Mucosa of stomach (tissue), 1 donor: Measurements from ENCODE around the gene SCPEP1.

ENCODE experiments used
- H3K27me3 ChIP-seq: one replicate; pipeline ENCODE4 v1.7.0; 2013; ENCODE audit warnings: mild to moderate bottlenecking, low read length; ENCODE audit not compliant: control insufficient read depth, insufficient read depth
- H3K36me3 ChIP-seq: one replicate; pipeline ENCODE4 v1.7.0; 2013; ENCODE audit warnings: low read length; ENCODE audit not compliant: control insufficient read depth, insufficient read depth
- H3K4me1 ChIP-seq: one replicate; pipeline ENCODE4 v1.7.0; 2013; ENCODE audit warnings: mild to moderate bottlenecking, low read length; ENCODE audit not compliant: control insufficient read depth, insufficient read depth
- H3K4me3 ChIP-seq: one replicate; pipeline ENCODE4 v1.7.0; 2013; ENCODE audit warnings: low read length
- H3K9ac ChIP-seq: one replicate; pipeline ENCODE4 v1.7.0; 2013; ENCODE audit warnings: mild to moderate bottlenecking, low read length, moderate library complexity
- H3K9me3 ChIP-seq: one replicate; pipeline ENCODE4 v1.7.0; 2013; ENCODE audit warnings: mild to moderate bottlenecking, low read length, moderate library complexity; ENCODE audit not compliant: control insufficient read depth
- donor health status: Pancreatic carcinoma.

SCPEP1 gene

DNA sequence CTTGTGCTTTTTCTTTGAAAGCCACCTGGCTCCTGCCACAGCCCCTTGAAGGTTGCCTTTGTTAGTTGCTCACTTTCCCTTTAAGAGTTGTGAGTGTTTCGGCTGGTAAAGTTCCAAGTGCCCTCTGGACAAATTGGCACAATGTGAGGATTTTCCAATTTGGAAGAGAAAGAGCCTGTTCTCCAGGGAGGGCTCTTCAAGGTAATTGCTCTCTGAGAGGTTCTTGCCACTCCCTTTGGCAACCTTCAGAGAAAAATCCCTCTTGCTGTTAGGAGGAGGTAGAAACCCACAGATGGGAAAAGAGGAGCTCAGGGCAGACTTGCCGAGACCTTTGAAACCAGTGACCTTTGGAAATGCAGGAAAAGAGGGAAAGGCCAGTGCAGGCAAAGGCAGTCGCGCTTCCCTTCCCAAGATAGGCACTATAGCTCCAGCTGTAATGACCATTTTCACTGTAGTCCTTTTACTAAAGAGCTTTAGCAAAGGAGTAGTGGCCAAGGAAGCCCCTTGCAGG, 58.1 kb downstream of the SCPEP1 start:
- H3K4me3 ChIP-seq, result peak overlapping the region; percentile 35
- no peaks in the 10 kb centered on the region for H3K36me3 ChIP-seq
- H3K27me3 ChIP-seq, result no peaks in the 10 kb centered on the region
- peaks cover 29% of the 10 kb centered on the region for H3K4me1 ChIP-seq
- peak overlapping the region; percentile 41 for H3K9ac ChIP-seq
- no peaks in the 10 kb centered on the region for H3K9me3 ChIP-seq

GRCh38 chr17:57037411-57037810, 59.5 kb downstream of the SCPEP1 start:
- H3K27me3 ChIP-seq, result no peaks in the 10 kb centered on the region
- H3K9me3 ChIP-seq, result no peaks in the 10 kb centered on the region
- H3K4me3 ChIP-seq, result no peak overlapping the region
- H3K36me3 ChIP-seq, result no peaks in the 10 kb centered on the region
- no peak overlapping the region for H3K9ac ChIP-seq
- H3K4me1 ChIP-seq, result peaks cover 29% of the 10 kb centered on the region

GRCh38 chr17:57038486-57038885, 60.6 kb downstream of the SCPEP1 start:
- Histone ChIP-seq H3K27me3 (peaks cover 6% of the 10 kb centered on the region), H3K9ac (no peak overlapping the region), H3K4me1 (peaks cover 29% of the 10 kb centered on the region), H3K36me3 (no peaks in the 10 kb centered on the region), H3K9me3 (no peaks in the 10 kb centered on the region), H3K4me3 (no peak overlapping the region)

DNA sequence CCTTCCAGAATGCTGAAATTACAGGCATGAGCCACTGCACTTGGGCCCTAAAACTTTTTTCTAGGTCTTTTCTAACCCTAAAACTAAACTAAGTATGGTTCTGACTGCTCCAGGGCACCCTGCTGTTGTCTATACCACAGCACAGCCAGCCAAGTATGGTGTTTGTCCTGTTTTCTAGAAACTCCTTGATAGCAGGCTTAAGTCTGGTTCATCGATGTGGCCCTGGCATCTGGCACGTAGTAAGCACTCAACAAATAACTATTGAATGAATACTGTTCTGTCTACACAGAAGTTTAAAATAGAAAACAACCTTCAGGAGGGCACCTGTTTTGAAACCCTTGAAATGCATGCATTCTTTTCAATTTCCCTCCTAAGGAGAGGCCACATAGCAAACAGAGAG, 62.6 kb downstream of the SCPEP1 start:
- H3K9me3 ChIP-seq, result no peaks in the 10 kb centered on the region
- H3K27me3 ChIP-seq, result peaks cover 17% of the 10 kb centered on the region
- H3K4me1 ChIP-seq, result peaks cover 26% of the 10 kb centered on the region
- no peak overlapping the region for H3K4me3 ChIP-seq
- H3K36me3 ChIP-seq, result no peaks in the 10 kb centered on the region
- H3K9ac ChIP-seq, result no peak overlapping the region

GRCh38 chr17:57043276-57043675, 65.3 kb downstream of the SCPEP1 start:
- no peaks in the 10 kb centered on the region for H3K36me3 ChIP-seq
- H3K9me3 ChIP-seq, result no peaks in the 10 kb centered on the region
- H3K9ac ChIP-seq, result no peak overlapping the region
- peaks cover 9% of the 10 kb centered on the region for H3K4me1 ChIP-seq
- H3K4me3 ChIP-seq, result no peak overlapping the region
- peaks cover 23% of the 10 kb centered on the region for H3K27me3 ChIP-seq

DNA sequence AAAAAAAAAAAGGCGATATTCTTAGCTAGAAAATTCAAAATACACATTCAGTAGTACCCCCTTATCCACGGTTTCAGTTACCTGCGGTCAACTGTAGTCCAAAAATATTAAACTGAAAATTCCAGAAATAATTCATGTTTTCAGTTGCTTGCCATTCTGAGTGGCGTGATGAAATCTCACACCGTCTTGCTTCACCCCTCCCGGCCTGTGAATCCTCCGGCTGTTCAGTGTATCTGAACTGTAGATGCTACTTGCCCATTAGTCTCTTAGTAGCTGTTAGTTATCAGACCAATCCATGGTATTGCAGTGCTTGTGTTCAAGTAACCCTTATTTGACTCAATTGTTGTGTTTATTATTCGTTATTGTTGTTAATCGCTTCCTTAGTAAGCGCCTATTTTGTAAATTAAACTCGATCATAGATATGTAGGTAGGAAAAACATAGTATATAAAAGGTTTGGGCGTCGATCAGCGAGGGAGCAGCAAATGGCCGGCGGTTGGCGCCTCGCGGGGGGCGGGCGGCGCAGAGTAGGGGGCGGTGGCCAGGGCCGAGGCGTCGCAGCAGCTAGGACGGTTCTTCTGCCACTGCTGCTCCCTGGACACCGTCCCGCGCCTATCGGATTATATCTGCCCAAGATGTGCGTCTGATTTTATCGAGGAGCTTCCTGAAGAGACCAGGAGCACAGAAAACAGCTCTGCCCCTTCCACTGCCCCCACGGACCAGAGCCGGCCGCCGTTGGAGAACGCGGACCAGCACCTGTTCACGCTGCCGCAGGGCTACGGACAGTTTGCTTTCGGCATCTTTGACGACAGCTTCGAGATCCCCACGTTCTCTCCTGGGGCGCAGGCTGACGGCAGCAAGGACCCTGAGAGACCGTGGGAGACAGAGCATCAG, 67.3 kb downstream of the SCPEP1 start:
- Histone ChIP-seq H3K9ac (no peak overlapping the region), H3K36me3 (no peaks in the 10 kb centered on the region), H3K27me3 (peaks cover 23% of the 10 kb centered on the region), H3K4me1 (peaks cover 9% of the 10 kb centered on the region), H3K4me3 (peak overlapping the region; percentile 28), H3K9me3 (no peaks in the 10 kb centered on the region)

DNA sequence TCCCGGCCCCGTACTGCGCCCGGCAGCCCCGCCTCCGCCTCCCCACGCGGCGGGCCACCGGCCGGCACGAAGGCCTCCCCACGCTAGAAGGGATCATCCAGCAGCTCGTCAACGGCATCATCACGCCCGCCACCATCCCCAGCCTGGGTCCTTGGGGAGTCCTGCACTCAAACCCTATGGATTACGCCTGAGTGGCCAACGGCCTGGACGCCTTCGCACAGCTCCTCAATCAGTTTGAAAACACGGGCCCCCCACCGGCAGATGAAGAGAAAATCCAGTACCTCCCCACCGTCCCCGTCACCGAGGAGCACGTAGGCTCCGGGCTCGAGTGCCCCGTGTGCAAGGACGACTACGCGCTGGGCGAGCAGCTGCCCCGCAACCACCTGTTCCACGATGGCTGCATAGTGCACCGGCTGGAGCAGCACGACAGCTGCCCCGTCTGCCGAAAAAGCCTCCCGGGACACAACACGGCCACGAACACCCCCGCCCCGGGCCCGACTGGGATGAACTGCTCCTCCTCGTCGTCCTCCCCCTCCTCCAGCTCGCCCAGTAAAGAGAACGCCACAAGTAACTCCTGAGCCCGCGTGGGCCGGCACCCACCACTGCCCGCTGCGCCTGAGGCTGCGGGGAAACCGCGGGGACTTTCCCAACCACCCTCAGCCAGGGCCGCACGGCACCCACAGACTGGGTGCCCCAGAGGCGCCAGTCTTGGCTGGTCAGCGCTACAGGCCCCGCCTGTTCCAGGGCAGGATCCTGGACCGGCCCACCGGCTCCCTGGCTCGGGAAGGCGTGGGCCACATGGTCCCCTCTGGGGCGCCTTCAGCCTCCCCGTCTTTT, 68.2 kb downstream of the SCPEP1 start:
- Histone ChIP-seq H3K9ac (peak overlapping the region; percentile 49), H3K36me3 (no peaks in the 10 kb centered on the region), H3K9me3 (no peaks in the 10 kb centered on the region), H3K4me3 (peak overlapping the region; percentile 28), H3K27me3 (peaks cover 23% of the 10 kb centered on the region), H3K4me1 (peaks cover 9% of the 10 kb centered on the region)

- H3K4me3 ChIP-seq, result peak overlapping the region; percentile 28
- H3K4me1 ChIP-seq, result peaks cover 9% of the 10 kb centered on the region
- H3K9me3 ChIP-seq, result no peaks in the 10 kb centered on the region
- H3K36me3 ChIP-seq, result no peaks in the 10 kb centered on the region
- H3K9ac ChIP-seq, result peak overlapping the region; percentile 49
- peaks cover 23% of the 10 kb centered on the region for H3K27me3 ChIP-seq
Measured at GRCh38 chr17:57046749-57047148, 68.8 kb downstream of the SCPEP1 start.

DNA sequence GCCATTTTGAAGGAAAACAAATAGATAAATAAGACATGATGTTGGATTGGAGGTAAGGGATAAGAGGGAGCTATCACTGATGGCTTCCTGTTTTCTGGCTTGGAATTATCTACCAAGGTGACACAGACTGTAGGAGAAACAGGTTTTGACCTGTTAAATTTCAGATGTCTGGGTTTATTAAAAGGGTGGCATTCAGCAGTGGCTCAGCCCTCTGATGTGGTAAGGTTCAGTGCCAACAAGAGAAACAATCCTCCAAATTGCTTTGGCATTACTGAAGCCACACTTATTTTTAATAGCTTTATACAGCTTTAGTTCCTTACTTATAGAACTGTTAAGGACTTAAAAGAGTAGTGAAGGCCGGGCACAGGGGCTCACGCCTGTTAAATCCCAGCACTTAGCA, 70.2 kb downstream of the SCPEP1 start:
- no peak overlapping the region for H3K4me3 ChIP-seq
- no peaks in the 10 kb centered on the region for H3K36me3 ChIP-seq
- peaks cover 9% of the 10 kb centered on the region for H3K4me1 ChIP-seq
- H3K27me3 ChIP-seq, result peaks cover 21% of the 10 kb centered on the region
- H3K9me3 ChIP-seq, result no peaks in the 10 kb centered on the region
- no peak overlapping the region for H3K9ac ChIP-seq

- Histone ChIP-seq H3K27me3 (peaks cover 9% of the 10 kb centered on the region), H3K9ac (no peak overlapping the region), H3K36me3 (no peaks in the 10 kb centered on the region), H3K4me1 (peaks cover 5% of the 10 kb centered on the region), H3K4me3 (no peak overlapping the region), H3K9me3 (no peaks in the 10 kb centered on the region)
Measured at GRCh38 chr17:57050306-57050705, 72.4 kb downstream of the SCPEP1 start.

DNA sequence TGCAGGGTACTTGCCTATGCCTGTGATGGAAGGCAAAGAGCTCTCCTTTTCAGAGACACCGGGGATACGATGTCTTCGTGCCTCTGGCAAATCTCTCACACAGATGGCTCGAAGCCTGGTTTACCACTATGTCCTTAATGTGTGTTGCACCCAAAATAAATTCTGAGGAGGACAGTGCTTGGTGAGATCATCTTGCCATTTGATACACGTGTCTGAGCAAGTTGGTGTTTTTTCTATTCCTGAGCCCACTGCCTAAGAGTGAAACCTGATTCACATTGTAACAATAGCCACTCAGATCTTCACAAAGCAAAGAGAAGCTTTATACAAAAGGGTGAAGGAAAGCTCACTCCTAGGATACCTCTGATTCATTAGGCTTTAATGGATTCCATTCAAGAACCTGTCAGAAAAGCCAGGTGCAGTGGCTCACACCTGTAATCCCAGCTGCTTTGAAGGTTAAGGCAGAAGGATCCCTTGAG, 74.0 kb downstream of the SCPEP1 start:
- Histone ChIP-seq H3K27me3 (no peaks in the 10 kb centered on the region), H3K4me3 (no peak overlapping the region), H3K9me3 (no peaks in the 10 kb centered on the region), H3K4me1 (no peaks in the 10 kb centered on the region), H3K36me3 (no peaks in the 10 kb centered on the region), H3K9ac (no peak overlapping the region)
